ENCODE data around the gene NKRF. TPM values are rescaled to one million over a fixed set of nuclear protein-coding genes. Genes with fewer than 3 reads are reported as not detected.

NKRF gene
- total RNA-seq, 1 experiment from 2014 or later: 22.1 TPM

- intact Hi-C loops (cut with micrococcal nuclease; ENCODE audit: unreplicated experiment): no loop called here
- Histone ChIP-seq H3K4me3 (ENCODE audit: low read depth, low read length, poor library complexity, severe bottlenecking) (peak overlapping the region; percentile 69), H3K4me1 (ENCODE audit: insufficient read depth, low read length, poor library complexity, severe bottlenecking) (no peaks in the 10 kb centered on the region), H3K27ac (ENCODE audit: low read depth, low read length, poor library complexity, severe bottlenecking) (peak overlapping the region; percentile 94), H3K9me3 (ENCODE audit: low read depth, low read length, poor library complexity, severe bottlenecking) (no peaks in the 10 kb centered on the region), H3K27me3 (replicated peaks; ENCODE audit: insufficient read depth, low read depth, low read length, poor library complexity) (no peaks in the 10 kb centered on the region), H3K36me3 (ENCODE audit: insufficient read depth, low read length, poor library complexity, severe bottlenecking) (peaks cover 5% of the 10 kb centered on the region)
- TSS peak; percentile 49 for BruUV-seq (replicated peaks)
- POLR2A ChIA-PET (ENCODE audit: low non-redundant PET): no interaction called here
- CTCF ChIA-PET: no interaction called here
- no peak for TF ChIP-seq EZH2 (IDR thresholded peaks at IDR 0.05; ENCODE audit: borderline replicate concordance, low read depth, low read length, poor library complexity, severe bottlenecking)
- TF ChIP-seq, protein P1, sequence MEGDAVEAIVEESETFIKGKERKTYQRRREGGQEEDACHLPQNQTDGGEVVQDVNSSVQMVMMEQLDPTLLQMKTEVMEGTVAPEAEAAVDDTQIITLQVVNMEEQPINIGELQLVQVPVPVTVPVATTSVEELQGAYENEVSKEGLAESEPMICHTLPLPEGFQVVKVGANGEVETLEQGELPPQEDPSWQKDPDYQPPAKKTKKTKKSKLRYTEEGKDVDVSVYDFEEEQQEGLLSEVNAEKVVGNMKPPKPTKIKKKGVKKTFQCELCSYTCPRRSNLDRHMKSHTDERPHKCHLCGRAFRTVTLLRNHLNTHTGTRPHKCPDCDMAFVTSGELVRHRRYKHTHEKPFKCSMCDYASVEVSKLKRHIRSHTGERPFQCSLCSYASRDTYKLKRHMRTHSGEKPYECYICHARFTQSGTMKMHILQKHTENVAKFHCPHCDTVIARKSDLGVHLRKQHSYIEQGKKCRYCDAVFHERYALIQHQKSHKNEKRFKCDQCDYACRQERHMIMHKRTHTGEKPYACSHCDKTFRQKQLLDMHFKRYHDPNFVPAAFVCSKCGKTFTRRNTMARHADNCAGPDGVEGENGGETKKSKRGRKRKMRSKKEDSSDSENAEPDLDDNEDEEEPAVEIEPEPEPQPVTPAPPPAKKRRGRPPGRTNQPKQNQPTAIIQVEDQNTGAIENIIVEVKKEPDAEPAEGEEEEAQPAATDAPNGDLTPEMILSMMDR (conservative IDR thresholded peaks at IDR 0.05; ENCODE audit: low read depth, low read length): no peak
- no peak for DNase-seq (ENCODE audit: low spot score)
These were observed 1.3 kb downstream of the NKRF start for GRCh38 chrX:119604766-119605463.

GRCh38 chrX:119602701-119603255 lies 3.4 kb downstream of the NKRF start:
- intact Hi-C loops (cut with micrococcal nuclease; ENCODE audit: unreplicated experiment): no loop called here
- H3K4me3 ChIP-seq (ENCODE audit: low read depth, low read length, poor library complexity, severe bottlenecking): no peak overlapping the region
- POLR2A ChIA-PET (ENCODE audit: low non-redundant PET): no interaction called here

GRCh38 chrX:119589810-119590209 lies 16.4 kb downstream of the NKRF start:
- Histone ChIP-seq H3K36me3 (ENCODE audit: insufficient read depth, low read length, poor library complexity, severe bottlenecking) (peaks cover 26% of the 10 kb centered on the region), H3K9me3 (ENCODE audit: low read depth, low read length, poor library complexity, severe bottlenecking) (no peaks in the 10 kb centered on the region), H3K27me3 (replicated peaks; ENCODE audit: insufficient read depth, low read depth, low read length, poor library complexity) (no peaks in the 10 kb centered on the region), H3K4me1 (ENCODE audit: insufficient read depth, low read length, poor library complexity, severe bottlenecking) (no peaks in the 10 kb centered on the region), H3K4me3 (ENCODE audit: low read depth, low read length, poor library complexity, severe bottlenecking) (no peak overlapping the region), H3K27ac (ENCODE audit: low read depth, low read length, poor library complexity, severe bottlenecking) (no peak overlapping the region)
- no peak for TF ChIP-seq EZH2 (IDR thresholded peaks at IDR 0.05; ENCODE audit: borderline replicate concordance, low read depth, low read length, poor library complexity, severe bottlenecking)
- TF ChIP-seq, protein P1 (conservative IDR thresholded peaks at IDR 0.05; ENCODE audit: low read depth, low read length): no peak
- ChIA-PET POLR2A (ENCODE audit: low non-redundant PET) (no interaction called here), CTCF (no interaction called here)
- intact Hi-C loops (cut with micrococcal nuclease; ENCODE audit: unreplicated experiment): loop anchor here (5.0 kb wide), 1 partner anchor 73 kb away; no protein-coding TSS in a partner anchor
- BruUV-seq (replicated peaks): TSS peak; percentile 32
- DNase-seq (ENCODE audit: low spot score): no peak

More at GRCh38 chrX:119602701-119603255, 3.4 kb downstream of the NKRF start:
- no peak for DNase-seq (ENCODE audit: low spot score)
- Histone ChIP-seq H3K27ac (ENCODE audit: low read depth, low read length, poor library complexity, severe bottlenecking) (no peak overlapping the region), H3K4me1 (ENCODE audit: insufficient read depth, low read length, poor library complexity, severe bottlenecking) (no peaks in the 10 kb centered on the region), H3K27me3 (replicated peaks; ENCODE audit: insufficient read depth, low read depth, low read length, poor library complexity) (no peaks in the 10 kb centered on the region), H3K9me3 (ENCODE audit: low read depth, low read length, poor library complexity, severe bottlenecking) (no peaks in the 10 kb centered on the region), H3K36me3 (ENCODE audit: insufficient read depth, low read length, poor library complexity, severe bottlenecking) (peaks cover 5% of the 10 kb centered on the region)
- BruUV-seq (replicated peaks): no TSS peak
- TF ChIP-seq, protein P1 (conservative IDR thresholded peaks at IDR 0.05; ENCODE audit: low read depth, low read length): no peak
- no peak for TF ChIP-seq EZH2 (IDR thresholded peaks at IDR 0.05; ENCODE audit: borderline replicate concordance, low read depth, low read length, poor library complexity, severe bottlenecking)
- CTCF ChIA-PET: no interaction called here
